ENCODE results near the gene TTPAL.
"Not testable (repeated sequence)": the region's sequence is repeated elsewhere in the genome, so short reads cannot be mapped to it uniquely, and the experiment has no call there.

TTPAL gene

GRCh38 chr20:44468044-44468782 is 7.5 kb upstream of the TTPAL start:
- DNase-seq (ENCODE audit: low read depth): no peak

GRCh38 chr20:44470327-44470726 is 5.3 kb upstream of the TTPAL start:
- DNase-seq (ENCODE audit: low read depth): no peak

GRCh38 chr20:44471481-44471882 is 4.2 kb upstream of the TTPAL start:
- no peak for DNase-seq (ENCODE audit: low read depth)

GRCh38 chr20:44472283-44472682 is 3.4 kb upstream of the TTPAL start:
- not testable (repeated sequence) for DNase-seq (ENCODE audit: low read depth)

- no peak for DNase-seq (ENCODE audit: low read depth)
Observed at GRCh38 chr20:44475372-44475693, 341 bp upstream of the TTPAL start.

GRCh38 chr20:44477151-44477550 is 1.5 kb downstream of the TTPAL start:
- no peak for DNase-seq (ENCODE audit: low read depth)

- DNase-seq (ENCODE audit: low read depth): no peak
Observed at GRCh38 chr20:44478206-44478605, 2.5 kb downstream of the TTPAL start.

- no peak for DNase-seq (ENCODE audit: low read depth)
Observed at GRCh38 chr20:44479643-44480042, 4.0 kb downstream of the TTPAL start.

- no peak for DNase-seq (ENCODE audit: low read depth)
Observed at GRCh38 chr20:44480097-44480496, 4.4 kb downstream of the TTPAL start.

- no peak for DNase-seq (ENCODE audit: low read depth)
Observed at GRCh38 chr20:44481719-44482416, 6.2 kb downstream of the TTPAL start.

GRCh38 chr20:44483112-44483511 is 7.4 kb downstream of the TTPAL start:
- DNase-seq (ENCODE audit: low read depth): no peak

GRCh38 chr20:44485078-44485829 is 9.6 kb downstream of the TTPAL start:
- no peak for DNase-seq (ENCODE audit: low read depth)

- DNase-seq (ENCODE audit: low read depth): no peak
Observed at GRCh38 chr20:44485830-44486198, 10.1 kb downstream of the TTPAL start.

- no peak for DNase-seq (ENCODE audit: low read depth)
Observed at GRCh38 chr20:44488551-44488950, 12.9 kb downstream of the TTPAL start.

GRCh38 chr20:44489223-44489622 is 13.5 kb downstream of the TTPAL start:
- DNase-seq (ENCODE audit: low read depth): no peak

- no peak for DNase-seq (ENCODE audit: low read depth)
Observed at GRCh38 chr20:44489931-44490330, 14.3 kb downstream of the TTPAL start.

GRCh38 chr20:44491635-44492395 is 16.1 kb downstream of the TTPAL start:
- peak; percentile 10 for DNase-seq (ENCODE audit: low read depth)

GRCh38 chr20:44494266-44494665 is 18.6 kb downstream of the TTPAL start:
- no peak for DNase-seq (ENCODE audit: low read depth)

- no peak for DNase-seq (ENCODE audit: low read depth)
Observed at GRCh38 chr20:44494681-44495080, 19.0 kb downstream of the TTPAL start.

- DNase-seq (ENCODE audit: low read depth): no peak
Observed at GRCh38 chr20:44495257-44495656, 19.6 kb downstream of the TTPAL start.

- DNase-seq (ENCODE audit: low read depth): no peak
Observed at GRCh38 chr20:44495802-44496481, 20.3 kb downstream of the TTPAL start.

GRCh38 chr20:44496976-44497375 is 21.3 kb downstream of the TTPAL start:
- DNase-seq (ENCODE audit: low read depth): no peak

Data from activated gamma-delta T cell treated with anti-CD3 and anti-CD28 coated beads, Interleukin-2, amount 50 U/mL, for 16 hours (primary cell).